HepG2 (cell line): ENCODE results near the gene AGAP3. TPM values are rescaled to one million over a fixed set of nuclear protein-coding genes. Genes with fewer than 3 reads are reported as not detected.

ENCODE experiments used
- ATF4 ChIP-seq, 2 experiments: fragments of 450-650 bp in 1 of 2; sonication (generic) in 1 of 2; formaldehyde crosslinking; IDR thresholded peaks; 2 replicates each; pipeline versions ENCODE4 v1.5.0 to v1.8.0; 2020 to 2022; ENCODE audit warnings: mild to moderate bottlenecking in 1 of 2, missing genetic modification reagents in 1 of 2
- CBX1 ChIP-seq: IDR thresholded peaks from one replicate; pipeline ENCODE4 v1.6.1; 2016; ENCODE audit warnings: antibody characterized with exemption, low read depth
- GATAD2A ChIP-seq: IDR thresholded peaks from 2 replicates; pipeline ENCODE4 v1.6.1; 2016
- NFYB ChIP-seq: sonication (generic); formaldehyde crosslinking; IDR thresholded peaks from 2 replicates; pipeline ENCODE4 v1.4.0; 2020; ENCODE audit warnings: missing genetic modification reagents
- NR1H2 ChIP-seq: sonication (generic); formaldehyde crosslinking; IDR thresholded peaks from 2 replicates; pipeline ENCODE4 v1.8.1; 2022; ENCODE audit warnings: low read depth, missing genetic modification reagents, borderline replicate concordance
- POLR2G ChIP-seq: fragments of 200-400 bp; formaldehyde crosslinking; IDR thresholded peaks from 2 replicates; pipeline ENCODE4 v1.6.1; 2018; ENCODE audit warnings: mild to moderate bottlenecking, low read depth, low read length, moderate library complexity
- PPARG ChIP-seq: conservative IDR thresholded peaks from 2 replicates; pipeline ENCODE4 v1.6.1; 2016; ENCODE audit warnings: missing biosample characterization, missing genetic modification reagents
- PTBP1 ChIP-seq: fragments of 200-400 bp; formaldehyde crosslinking; IDR thresholded peaks from 2 replicates; pipeline ENCODE4 v1.6.1; 2018; ENCODE audit warnings: low read length, low read depth; ENCODE audit not compliant: poor library complexity, severe bottlenecking
- RBM39 ChIP-seq: fragments of 200-400 bp; formaldehyde crosslinking; IDR thresholded peaks from one replicate; pipeline ENCODE4 v1.6.1; 2018; ENCODE audit warnings: antibody characterized with exemption, mild to moderate bottlenecking, low read depth, low read length; ENCODE audit not compliant: poor library complexity, severe bottlenecking
- TCF7L2 ChIP-seq: IDR thresholded peaks from 2 replicates; pipeline ENCODE4 v1.6.1; 2011; ENCODE audit warnings: mild to moderate bottlenecking, low read depth, low read length, moderate library complexity
- TOE1 ChIP-seq: sonication (generic); formaldehyde crosslinking; IDR thresholded peaks from 2 replicates; pipeline ENCODE4 v1.4.0; 2020; ENCODE audit warnings: mild to moderate bottlenecking, missing genetic modification reagents
- U2AF1 ChIP-seq: fragments of 200-400 bp; formaldehyde crosslinking; optimal IDR thresholded peaks from 2 replicates; pipeline ENCODE3; 2017; ENCODE audit warnings: mild to moderate bottlenecking, low read depth, low read length
- ZBTB37 ChIP-seq: sonication (generic); formaldehyde crosslinking; IDR thresholded peaks from 2 replicates; pipeline ENCODE4 v1.4.0; 2020; ENCODE audit warnings: mild to moderate bottlenecking, missing genetic modification reagents
- ZBTB39 ChIP-seq: sonication (generic); formaldehyde crosslinking; IDR thresholded peaks from 2 replicates; pipeline ENCODE4 v1.5.0; 2020; ENCODE audit warnings: missing genetic modification reagents
- ZFP36L2 ChIP-seq: sonication (generic); formaldehyde crosslinking; IDR thresholded peaks from 2 replicates; pipeline ENCODE4 v1.4.0; 2020; ENCODE audit warnings: missing genetic modification reagents
- ZNF501 ChIP-seq: sonication (generic); formaldehyde crosslinking; IDR thresholded peaks from 2 replicates; pipeline ENCODE4 v1.5.1; 2020; ENCODE audit warnings: mild to moderate bottlenecking, moderate library complexity, missing genetic modification reagents
- ZNF781 ChIP-seq: sonication (generic); formaldehyde crosslinking; IDR thresholded peaks from 2 replicates; pipeline ENCODE4 v1.5.1; 2020; ENCODE audit warnings: borderline replicate concordance, mild to moderate bottlenecking, missing genetic modification reagents; ENCODE audit errors: not compliant biosample characterization
- ZNF839 ChIP-seq: sonication (generic); formaldehyde crosslinking; IDR thresholded peaks from 2 replicates; pipeline ENCODE4 v1.4.0; 2020; ENCODE audit warnings: missing genetic modification reagents, mild to moderate bottlenecking, borderline replicate concordance
- ZSCAN21 ChIP-seq: sonication (generic); formaldehyde crosslinking; IDR thresholded peaks from 2 replicates; pipeline ENCODE4 v1.8.0; 2022; ENCODE audit warnings: mild to moderate bottlenecking, missing genetic modification reagents, moderate library complexity, borderline replicate concordance
- polyA plus RNA-seq, 8 experiments: library from polyadenylated mRNA; depleted of rRNA in 3 of 8; stranded (reverse) in 7 of 8; unstranded in 1 of 8; fragments of >200 nt; fragmentation: Illumina TruSeq in 4 of 8; extraction: Trizol in 4 of 8; gene quantifications; 2 replicates each; pipeline versions ENCODE4 v1.2.1 to v1.2.3, GENCODE V29; 2011 to 2016; ENCODE audit warnings: low read depth in 4 of 8, missing spikeins in 1 of 8, mixed read lengths in 1 of 8; ENCODE audit not compliant: insufficient read depth in 1 of 8
- total RNA-seq, 5 experiments: library from RNA; depleted of rRNA; stranded (reverse); fragments of >200 nt; fragmentation: Illumina TruSeq; extraction: Trizol; gene quantifications; 2 replicates each; pipeline ENCODE4 v1.2.3, GENCODE V29; 2016; ENCODE audit warnings: low read depth in 1 of 5
- TF ChIP-seq, protein P1 (sequence below): sonication (generic); formaldehyde crosslinking; IDR thresholded peaks from 2 replicates; pipeline ENCODE4 v1.4.0; 2020; ENCODE audit warnings: missing genetic modification reagents
- TF ChIP-seq, protein P2 (sequence below): sonication (generic); formaldehyde crosslinking; conservative IDR thresholded peaks from 2 replicates; pipeline ENCODE4 v1.8.1; 2023; ENCODE audit warnings: missing genetic modification reagents

Gene AGAP3
- total and polyA plus RNA-seq, 2 of the 13 experiments (the other 11 are each of a cell fraction or from before 2014, with no cell fraction given), result 31.3 to 61.4 TPM

GRCh38 chr7:151172273-151173141 is 86.2 kb downstream of the AGAP3 start (continued):
- no peak for TF ChIP-seq ZBTB37 (CRISPR knock-in tag)
- 0 out of 2 replicates have a peak, but pooled peaks have one; percentile 51 for TF ChIP-seq TOE1 (CRISPR knock-in tag)
- TF ChIP-seq, protein P1, sequence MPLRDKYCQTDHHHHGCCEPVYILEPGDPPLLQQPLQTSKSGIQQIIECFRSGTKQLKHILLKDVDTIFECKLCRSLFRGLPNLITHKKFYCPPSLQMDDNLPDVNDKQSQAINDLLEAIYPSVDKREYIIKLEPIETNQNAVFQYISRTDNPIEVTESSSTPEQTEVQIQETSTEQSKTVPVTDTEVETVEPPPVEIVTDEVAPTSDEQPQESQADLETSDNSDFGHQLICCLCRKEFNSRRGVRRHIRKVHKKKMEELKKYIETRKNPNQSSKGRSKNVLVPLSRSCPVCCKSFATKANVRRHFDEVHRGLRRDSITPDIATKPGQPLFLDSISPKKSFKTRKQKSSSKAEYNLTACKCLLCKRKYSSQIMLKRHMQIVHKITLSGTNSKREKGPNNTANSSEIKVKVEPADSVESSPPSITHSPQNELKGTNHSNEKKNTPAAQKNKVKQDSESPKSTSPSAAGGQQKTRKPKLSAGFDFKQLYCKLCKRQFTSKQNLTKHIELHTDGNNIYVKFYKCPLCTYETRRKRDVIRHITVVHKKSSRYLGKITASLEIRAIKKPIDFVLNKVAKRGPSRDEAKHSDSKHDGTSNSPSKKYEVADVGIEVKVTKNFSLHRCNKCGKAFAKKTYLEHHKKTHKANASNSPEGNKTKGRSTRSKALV, result peak; percentile 79; the same call in 1 of the 2 replicates
- 0 out of 2 replicates have a peak, but pooled peaks have one; percentile 44 for TF ChIP-seq PPARG (CRISPR knock-in tag)
- no peak for TF ChIP-seq TCF7L2
- TF ChIP-seq ZBTB39 (CRISPR knock-in tag), result no peak
- no peak for TF ChIP-seq CBX1
- TF ChIP-seq U2AF1, result no peak
- 0 out of 4 replicates have a peak, but pooled peaks of 1 of the 2 experiments have one; percentile 20 for TF ChIP-seq ATF4 (CRISPR knock-in tag; IDR thresholded peaks at IDR 0.05)
- TF ChIP-seq PTBP1, result peak; percentile 64
- TF ChIP-seq, protein P2, sequence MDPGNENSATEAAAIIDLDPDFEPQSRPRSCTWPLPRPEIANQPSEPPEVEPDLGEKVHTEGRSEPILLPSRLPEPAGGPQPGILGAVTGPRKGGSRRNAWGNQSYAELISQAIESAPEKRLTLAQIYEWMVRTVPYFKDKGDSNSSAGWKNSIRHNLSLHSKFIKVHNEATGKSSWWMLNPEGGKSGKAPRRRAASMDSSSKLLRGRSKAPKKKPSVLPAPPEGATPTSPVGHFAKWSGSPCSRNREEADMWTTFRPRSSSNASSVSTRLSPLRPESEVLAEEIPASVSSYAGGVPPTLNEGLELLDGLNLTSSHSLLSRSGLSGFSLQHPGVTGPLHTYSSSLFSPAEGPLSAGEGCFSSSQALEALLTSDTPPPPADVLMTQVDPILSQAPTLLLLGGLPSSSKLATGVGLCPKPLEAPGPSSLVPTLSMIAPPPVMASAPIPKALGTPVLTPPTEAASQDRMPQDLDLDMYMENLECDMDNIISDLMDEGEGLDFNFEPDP (CRISPR knock-in tag), result no peak
- TF ChIP-seq ZSCAN21 (CRISPR knock-in tag), result no peak
- TF ChIP-seq ZNF501 (CRISPR knock-in tag), result peak; percentile 91
- 0 out of 2 replicates have a peak, but pooled peaks have one; percentile 36 for TF ChIP-seq NFYB (CRISPR knock-in tag)
- TF ChIP-seq ZFP36L2 (CRISPR knock-in tag), result no peak
- peak; percentile 88 for TF ChIP-seq RBM39
- no peak for TF ChIP-seq ZNF839
- TF ChIP-seq ZNF781 (CRISPR knock-in tag), result no peak
- TF ChIP-seq POLR2G, result no peak
- TF ChIP-seq GATAD2A (CRISPR knock-in tag), result peak; percentile 70
- no peak for TF ChIP-seq NR1H2 (CRISPR knock-in tag)
